Measurements from ENCODE around the gene NEGR1. TPM values are rescaled to one million over a fixed set of nuclear protein-coding genes. Genes with fewer than 3 reads are reported as not detected.

Gene NEGR1
- total and polyA plus RNA-seq, 2 donors (not counting 3 experiments of a cell fraction or from before 2014, with no cell fraction given): 6.8 to 21.8 TPM

DNA sequence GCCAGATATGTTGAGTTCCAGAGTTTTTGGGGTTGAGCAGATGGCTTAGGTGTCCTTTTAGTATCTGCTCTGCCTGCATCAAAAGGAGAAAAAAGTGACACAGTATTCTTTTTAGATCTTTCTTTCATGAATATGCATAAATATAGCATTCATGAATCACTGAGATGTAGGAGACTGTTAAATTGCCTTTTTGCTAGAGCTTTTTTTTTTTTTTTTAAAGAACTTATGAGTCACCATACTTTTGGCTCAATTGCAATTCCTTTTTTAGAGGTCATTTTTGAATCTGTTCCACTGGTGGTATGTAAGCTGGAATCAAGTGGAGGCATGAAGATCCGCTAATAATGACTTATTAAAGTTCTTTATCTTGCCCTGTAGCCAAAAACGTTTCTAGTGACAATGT lies 720.6 kb downstream of the NEGR1 start:
- Histone ChIP-seq H3K4me3 (replicated peaks in 1 of 3; ENCODE audit: insufficient read depth in 1 of 3, low read depth in 1 of 3, low read length in 3 of 3) (no peak overlapping the region), H3K9me1 (replicated peaks; ENCODE audit: control insufficient read depth, extremely low read depth, insufficient read depth, low read length) (no peaks in the 10 kb centered on the region), H3K79me2 (ENCODE audit: control insufficient read depth, insufficient read depth, low read length) (no peaks in the 10 kb centered on the region), H3K4me2 (ENCODE audit: insufficient read depth, low read length) (no peak overlapping the region), H3K27ac (ENCODE audit: insufficient read depth, low read depth, low read length) (no peak overlapping the region), H4K20me1 (replicated peaks; ENCODE audit: control insufficient read depth, extremely low read depth, insufficient read depth, low read length) (no peaks in the 10 kb centered on the region), H3K9ac (replicated peaks; ENCODE audit: extremely low read depth, insufficient read depth, low read length) (no peak overlapping the region), H3K27me3 (ENCODE audit: control insufficient read depth in 2 of 2, insufficient read depth in 2 of 2, low read length in 2 of 2) (no peaks in the 10 kb centered on the region), H2AFZ (ENCODE audit: low read depth, low read length) (no peak overlapping the region), H3K4me1 (ENCODE audit: control insufficient read depth, extremely low read depth, insufficient read depth, low read length) (no peaks in the 10 kb centered on the region), H3K36me3 (ENCODE audit: control insufficient read depth in 2 of 2, extremely low read depth in 1 of 2, insufficient read depth in 2 of 2, low read length in 2 of 2) (no peaks in the 10 kb centered on the region), H3K9me3 (replicated peaks; ENCODE audit: control insufficient read depth, insufficient read depth, low read length) (no peaks in the 10 kb centered on the region)
- peak; percentile 18 for DNase-seq (ENCODE audit: low read depth, low spot score)
- BruUV-seq (replicated peaks): no TSS peak
- no peak for TF ChIP-seq MYC (IDR thresholded peaks at IDR 0.05; ENCODE audit: low read depth, low read length)
- peak; percentile 51 for TF ChIP-seq FOS (IDR thresholded peaks at IDR 0.05; ENCODE audit: borderline replicate concordance, insufficient read depth, low read length)
- no peak for TF ChIP-seq POLR2A (IDR thresholded peaks at IDR 0.05; ENCODE audit: low read depth, low read length)
- TF ChIP-seq, protein P1, sequence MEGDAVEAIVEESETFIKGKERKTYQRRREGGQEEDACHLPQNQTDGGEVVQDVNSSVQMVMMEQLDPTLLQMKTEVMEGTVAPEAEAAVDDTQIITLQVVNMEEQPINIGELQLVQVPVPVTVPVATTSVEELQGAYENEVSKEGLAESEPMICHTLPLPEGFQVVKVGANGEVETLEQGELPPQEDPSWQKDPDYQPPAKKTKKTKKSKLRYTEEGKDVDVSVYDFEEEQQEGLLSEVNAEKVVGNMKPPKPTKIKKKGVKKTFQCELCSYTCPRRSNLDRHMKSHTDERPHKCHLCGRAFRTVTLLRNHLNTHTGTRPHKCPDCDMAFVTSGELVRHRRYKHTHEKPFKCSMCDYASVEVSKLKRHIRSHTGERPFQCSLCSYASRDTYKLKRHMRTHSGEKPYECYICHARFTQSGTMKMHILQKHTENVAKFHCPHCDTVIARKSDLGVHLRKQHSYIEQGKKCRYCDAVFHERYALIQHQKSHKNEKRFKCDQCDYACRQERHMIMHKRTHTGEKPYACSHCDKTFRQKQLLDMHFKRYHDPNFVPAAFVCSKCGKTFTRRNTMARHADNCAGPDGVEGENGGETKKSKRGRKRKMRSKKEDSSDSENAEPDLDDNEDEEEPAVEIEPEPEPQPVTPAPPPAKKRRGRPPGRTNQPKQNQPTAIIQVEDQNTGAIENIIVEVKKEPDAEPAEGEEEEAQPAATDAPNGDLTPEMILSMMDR (IDR thresholded peaks at IDR 0.05; ENCODE audit: extremely low read depth in 1 of 2, insufficient read depth in 1 of 2, low read depth in 1 of 2, low read length in 2 of 2): no peak
- no peak for TF ChIP-seq POLR2AphosphoS5 (IDR thresholded peaks at IDR 0.05; ENCODE audit: insufficient read depth, low read depth, low read length)
- ChIA-PET CTCF (interaction anchor here (0.7 kb wide), 1 partner anchor 41 kb away, joined by 3 read pairs; no protein-coding TSS in a partner anchor), POLR2A (no interaction called here)
- FAIRE-seq: no peak
- intact Hi-C loops (cut with micrococcal nuclease): no loop called here
- dilution Hi-C loops (cut with MboI; ENCODE audit: extremely low pct_ligation_motif_present, low sequenced_read_pairs): no loop called here

DNA sequence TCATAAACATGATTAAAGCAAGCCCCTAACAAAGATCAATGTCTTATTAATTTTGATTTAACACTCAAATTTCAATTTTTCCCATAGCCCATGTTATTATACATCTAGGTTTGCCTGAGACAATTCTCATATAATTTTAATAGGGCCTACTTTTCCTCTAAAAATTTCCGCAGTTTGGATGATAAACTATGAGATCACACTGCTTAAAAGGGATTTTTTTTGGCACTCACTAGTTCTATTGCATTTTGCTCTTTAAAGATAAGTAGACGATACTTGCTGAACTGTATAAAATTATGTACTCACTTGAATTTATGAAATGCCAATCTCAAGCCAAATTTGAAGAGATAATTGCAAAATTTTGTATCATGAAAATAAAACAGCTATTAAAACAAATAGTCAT lies 721.1 kb downstream of the NEGR1 start:
- Histone ChIP-seq H3K27me3 (ENCODE audit: control insufficient read depth in 2 of 2, insufficient read depth in 2 of 2, low read length in 2 of 2) (no peaks in the 10 kb centered on the region), H3K36me3 (ENCODE audit: control insufficient read depth in 2 of 2, extremely low read depth in 1 of 2, insufficient read depth in 2 of 2, low read length in 2 of 2) (no peaks in the 10 kb centered on the region), H3K9me3 (replicated peaks; ENCODE audit: control insufficient read depth, insufficient read depth, low read length) (no peaks in the 10 kb centered on the region), H4K20me1 (replicated peaks; ENCODE audit: control insufficient read depth, extremely low read depth, insufficient read depth, low read length) (no peaks in the 10 kb centered on the region), H3K79me2 (ENCODE audit: control insufficient read depth, insufficient read depth, low read length) (no peaks in the 10 kb centered on the region), H2AFZ (ENCODE audit: low read depth, low read length) (no peak overlapping the region), H3K27ac (ENCODE audit: insufficient read depth, low read depth, low read length) (no peak overlapping the region), H3K4me3 (replicated peaks in 1 of 3; ENCODE audit: insufficient read depth in 1 of 3, low read depth in 1 of 3, low read length in 3 of 3) (no peak overlapping the region), H3K4me2 (ENCODE audit: insufficient read depth, low read length) (no peak overlapping the region), H3K4me1 (ENCODE audit: control insufficient read depth, extremely low read depth, insufficient read depth, low read length) (no peaks in the 10 kb centered on the region), H3K9me1 (replicated peaks; ENCODE audit: control insufficient read depth, extremely low read depth, insufficient read depth, low read length) (no peaks in the 10 kb centered on the region), H3K9ac (replicated peaks; ENCODE audit: extremely low read depth, insufficient read depth, low read length) (no peak overlapping the region)
- BruUV-seq (replicated peaks): no TSS peak
- TF ChIP-seq FOS (IDR thresholded peaks at IDR 0.05; ENCODE audit: borderline replicate concordance, insufficient read depth, low read length) (no peak), MYC (IDR thresholded peaks at IDR 0.05; ENCODE audit: low read depth, low read length) (no peak), JUN (IDR thresholded peaks at IDR 0.05; ENCODE audit: borderline replicate concordance, insufficient read depth, insufficient read length, low read depth) (no peak), POLR2A (IDR thresholded peaks at IDR 0.05; ENCODE audit: low read depth, low read length) (no peak), GATA2 (IDR thresholded peaks at IDR 0.05; ENCODE audit: insufficient read depth, insufficient read length, low read depth, low read length) (no peak), POLR2AphosphoS5 (IDR thresholded peaks at IDR 0.05; ENCODE audit: insufficient read depth, low read depth, low read length) (no peak), EZH2 (IDR thresholded peaks at IDR 0.05; ENCODE audit: borderline replicate concordance, low read depth, low read length, severe bottlenecking) (no peak)
- TF ChIP-seq, protein P2, sequence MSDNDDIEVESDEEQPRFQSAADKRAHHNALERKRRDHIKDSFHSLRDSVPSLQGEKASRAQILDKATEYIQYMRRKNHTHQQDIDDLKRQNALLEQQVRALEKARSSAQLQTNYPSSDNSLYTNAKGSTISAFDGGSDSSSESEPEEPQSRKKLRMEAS (IDR thresholded peaks at IDR 0.05; ENCODE audit: insufficient read depth, insufficient read length): no peak
- TF ChIP-seq, protein P1 (IDR thresholded peaks at IDR 0.05; ENCODE audit: extremely low read depth in 1 of 2, insufficient read depth in 1 of 2, low read depth in 1 of 2, low read length in 2 of 2): no peak
- intact Hi-C loops (cut with micrococcal nuclease) (no loop called here), dilution Hi-C loops (cut with MboI; ENCODE audit: extremely low pct_ligation_motif_present, low sequenced_read_pairs) (no loop called here)
- DNase-seq (ENCODE audit: low read depth, low spot score): no peak
- POLR2A ChIA-PET: no interaction called here
- CTCF ChIA-PET: interaction anchor here (0.7 kb wide), 1 partner anchor 40 kb away, joined by 3 read pairs; no protein-coding TSS in a partner anchor
- no peak for FAIRE-seq
